Activated T-cell treated with anti-CD3 and anti-CD28 coated beads for 4 hours (primary cell): Measurements from ENCODE around the gene BEST1.
"Not testable (repeated sequence)": the region's sequence is repeated elsewhere in the genome, so short reads cannot be mapped to it uniquely, and the experiment has no call there.

Experiments
- DNase-seq: peaks from one replicate; pipeline ENCODE4 v3.0.0-alpha.2; 2020

BEST1 gene

DNA sequence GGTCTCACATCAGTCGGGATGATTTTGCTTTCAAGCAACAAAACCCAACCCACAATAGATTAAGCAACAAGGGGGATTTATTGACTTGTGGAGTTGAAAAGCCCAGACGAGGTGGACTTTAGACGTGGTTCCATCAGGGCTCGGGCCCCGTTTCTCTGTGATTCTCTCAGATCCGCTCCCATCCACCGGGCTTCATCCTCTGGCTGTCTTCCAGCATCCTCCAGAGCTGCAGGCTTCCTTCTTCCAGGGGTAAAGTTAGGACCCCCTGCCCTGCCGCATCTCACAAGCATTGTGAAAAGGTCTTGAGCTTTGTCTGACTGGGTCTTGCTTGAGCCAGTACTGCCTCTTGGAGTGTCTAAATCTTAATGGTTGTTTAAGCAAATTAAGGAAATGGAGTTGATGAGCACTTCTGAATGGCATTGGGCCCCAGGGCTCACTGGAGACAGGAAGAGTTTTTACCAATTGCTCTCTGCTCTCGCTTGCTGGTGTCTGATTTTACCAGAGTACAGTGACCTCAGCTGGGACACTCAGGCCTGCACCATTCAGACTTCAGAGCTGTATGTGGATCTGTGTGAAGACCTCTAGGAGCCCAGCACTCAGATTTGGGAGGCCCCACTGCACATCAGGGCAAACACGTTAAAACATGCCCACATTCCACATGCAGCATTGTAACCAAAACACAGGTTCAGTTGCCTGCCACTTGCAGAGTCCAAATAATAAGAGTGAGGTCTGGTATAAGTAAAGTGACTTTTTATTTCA lies 30.8 kb downstream of the BEST1 start:
- DNase-seq, result no peak

DNA sequence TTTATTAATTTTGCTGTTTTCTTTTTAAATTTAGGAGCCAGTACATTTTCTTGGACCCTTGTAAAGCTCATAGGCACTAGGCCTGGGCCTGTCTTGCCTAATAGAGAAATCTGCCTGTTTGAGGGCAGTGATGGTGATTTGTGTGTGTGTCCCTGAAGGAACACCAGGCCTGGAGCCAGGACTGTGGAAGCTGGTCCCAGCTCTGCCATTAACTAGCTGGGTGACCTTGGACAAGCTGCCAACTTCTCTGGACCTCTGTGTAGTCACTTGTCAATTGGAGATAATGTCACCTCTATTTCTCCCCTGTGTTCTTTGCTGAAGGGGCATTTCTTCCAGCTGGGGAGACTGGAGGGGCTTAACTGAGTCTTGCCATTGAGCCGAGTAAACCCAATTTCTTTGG lies 33.3 kb downstream of the BEST1 start:
- no peak for DNase-seq

DNA sequence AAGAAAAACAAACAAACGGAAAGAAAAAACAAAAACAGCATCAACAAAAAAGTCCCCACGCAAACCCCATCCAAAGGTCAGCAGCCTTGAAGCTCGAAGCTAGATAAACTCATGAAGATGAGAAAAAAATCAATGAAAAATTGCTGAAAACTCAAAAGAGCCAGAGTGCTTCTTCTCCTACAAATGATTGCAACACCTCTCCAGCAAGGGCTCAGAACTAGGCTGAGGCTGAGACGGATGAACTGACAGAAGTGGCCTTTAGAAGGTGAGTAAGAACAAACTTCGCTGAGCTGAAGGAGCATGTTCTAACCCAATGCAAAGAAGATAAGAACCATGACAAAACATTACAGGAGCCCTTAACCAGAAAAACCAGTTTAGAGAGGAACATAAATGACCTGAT lies 35.7 kb downstream of the BEST1 start:
- no peak for DNase-seq

DNA sequence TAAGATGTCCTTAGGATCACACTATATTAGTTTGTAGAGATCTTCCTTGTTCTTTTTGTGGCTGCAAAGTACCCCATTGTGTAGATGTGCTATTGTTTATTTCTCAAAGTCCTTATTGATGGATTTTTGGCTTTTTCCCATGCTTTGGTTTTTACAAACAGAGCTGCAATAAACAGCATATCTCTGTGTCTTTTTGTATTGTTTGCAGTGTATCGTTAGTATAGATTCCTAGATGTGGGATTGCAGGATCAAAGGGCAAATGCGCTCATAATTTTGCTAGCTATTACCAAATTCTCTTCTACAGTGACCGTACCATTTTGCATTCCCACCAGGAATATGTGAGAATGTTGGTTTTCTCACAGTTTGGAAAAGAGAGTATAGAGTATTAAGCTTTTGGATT lies 44.8 kb downstream of the BEST1 start:
- DNase-seq, result no peak

DNA sequence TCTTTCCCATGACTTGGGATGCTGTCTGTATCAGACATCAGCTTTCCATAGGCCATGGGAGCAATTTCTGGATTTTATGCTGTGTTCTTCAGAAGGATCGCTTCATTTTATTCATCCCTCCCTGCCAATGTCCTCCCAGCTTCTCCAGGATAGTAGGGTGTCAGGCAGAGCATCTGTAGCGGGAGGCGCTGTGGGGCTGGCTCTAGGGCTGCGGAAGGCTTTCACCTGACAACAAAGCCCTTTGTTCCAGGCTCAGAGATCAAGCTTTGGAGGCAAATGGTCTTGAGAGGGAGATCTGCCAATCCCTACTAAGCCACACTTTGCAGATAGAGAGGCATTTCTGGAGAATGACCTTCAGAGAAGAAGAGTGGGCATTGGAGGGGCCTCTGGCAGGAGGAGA lies 46.8 kb downstream of the BEST1 start:
- no peak for DNase-seq

DNA sequence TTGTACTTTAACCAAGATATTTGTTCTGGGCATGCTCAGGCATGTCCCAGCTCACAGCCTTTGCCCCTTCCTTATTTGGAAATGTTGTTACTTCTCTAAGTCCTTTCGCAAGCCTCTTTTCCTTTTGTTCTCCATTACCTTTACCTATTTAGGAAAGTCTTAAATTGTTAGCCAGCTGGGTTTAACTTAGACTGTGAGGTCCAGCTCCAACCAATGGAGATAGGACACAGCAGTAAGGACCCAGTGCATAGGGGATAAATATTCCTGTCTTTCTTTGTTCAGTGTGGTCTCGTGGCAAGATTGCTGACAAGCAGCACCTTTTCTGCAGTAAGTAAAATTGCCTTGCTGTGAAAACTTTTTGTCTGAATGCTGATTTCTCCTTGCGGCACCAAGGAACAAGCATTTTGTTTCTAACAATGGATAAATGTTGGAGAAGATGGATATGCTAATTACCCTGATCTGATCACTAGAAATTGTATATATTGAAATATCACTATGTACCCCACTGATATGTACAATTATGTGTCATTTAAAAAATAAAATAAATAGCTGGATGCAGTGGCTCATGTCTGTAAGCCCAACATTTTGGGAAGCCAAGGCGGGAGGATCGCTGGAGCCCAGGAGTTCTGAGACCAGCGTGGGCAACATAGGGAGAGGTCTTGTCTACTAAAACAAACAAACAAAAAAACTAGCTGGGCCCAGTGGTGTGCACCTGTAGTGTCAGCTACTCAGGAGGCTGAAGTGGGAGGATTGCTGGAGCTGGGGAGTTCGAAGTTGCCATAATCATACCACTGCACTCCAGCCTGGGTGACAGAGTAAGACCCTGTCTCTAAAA lies 49.2 kb downstream of the BEST1 start:
- no peak for DNase-seq

DNA sequence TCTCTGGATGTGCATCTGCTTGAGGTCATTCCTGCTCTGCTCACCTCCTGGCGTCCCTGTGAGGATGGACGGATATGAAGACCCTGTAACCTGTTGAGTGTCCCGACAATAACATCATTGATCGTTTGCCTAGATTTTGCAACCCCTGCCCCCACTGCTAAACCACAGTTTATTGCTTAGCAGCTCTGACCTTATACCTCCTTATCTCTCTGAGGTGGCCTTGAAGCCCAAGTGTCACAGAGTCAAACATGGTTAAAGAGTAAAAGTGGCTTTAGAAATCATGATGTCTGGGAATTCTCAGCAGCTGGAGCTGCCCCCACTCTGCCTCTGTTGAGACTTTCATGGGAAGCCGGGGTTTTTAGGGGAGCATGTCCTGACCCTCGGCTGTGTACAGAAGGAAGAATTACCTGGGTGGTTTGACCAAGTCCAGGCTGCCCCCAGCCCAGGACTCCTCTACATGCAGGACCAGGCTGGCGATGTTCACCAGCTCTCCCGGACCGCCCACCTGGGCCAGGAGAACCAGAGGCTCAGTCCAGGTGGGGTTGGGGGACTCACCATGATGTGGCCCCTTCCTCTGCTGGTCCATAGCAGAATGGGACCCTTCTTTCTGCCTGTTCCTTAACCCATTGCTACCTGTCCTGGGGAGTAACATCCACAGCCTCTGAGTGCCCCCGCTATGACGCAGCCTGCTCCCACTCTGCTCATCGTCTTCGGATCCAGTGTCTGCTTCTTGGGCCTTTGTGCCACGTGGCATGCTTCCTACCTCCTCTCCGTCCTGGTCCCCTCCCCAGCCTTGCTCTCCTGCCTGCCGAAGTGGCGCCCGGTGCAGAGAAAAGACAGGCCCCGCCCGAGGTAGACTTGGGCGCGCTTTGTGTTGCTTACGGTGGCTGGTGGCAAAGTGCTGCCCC lies 50.6 kb downstream of the BEST1 start:
- DNase-seq, result no peak

DNA sequence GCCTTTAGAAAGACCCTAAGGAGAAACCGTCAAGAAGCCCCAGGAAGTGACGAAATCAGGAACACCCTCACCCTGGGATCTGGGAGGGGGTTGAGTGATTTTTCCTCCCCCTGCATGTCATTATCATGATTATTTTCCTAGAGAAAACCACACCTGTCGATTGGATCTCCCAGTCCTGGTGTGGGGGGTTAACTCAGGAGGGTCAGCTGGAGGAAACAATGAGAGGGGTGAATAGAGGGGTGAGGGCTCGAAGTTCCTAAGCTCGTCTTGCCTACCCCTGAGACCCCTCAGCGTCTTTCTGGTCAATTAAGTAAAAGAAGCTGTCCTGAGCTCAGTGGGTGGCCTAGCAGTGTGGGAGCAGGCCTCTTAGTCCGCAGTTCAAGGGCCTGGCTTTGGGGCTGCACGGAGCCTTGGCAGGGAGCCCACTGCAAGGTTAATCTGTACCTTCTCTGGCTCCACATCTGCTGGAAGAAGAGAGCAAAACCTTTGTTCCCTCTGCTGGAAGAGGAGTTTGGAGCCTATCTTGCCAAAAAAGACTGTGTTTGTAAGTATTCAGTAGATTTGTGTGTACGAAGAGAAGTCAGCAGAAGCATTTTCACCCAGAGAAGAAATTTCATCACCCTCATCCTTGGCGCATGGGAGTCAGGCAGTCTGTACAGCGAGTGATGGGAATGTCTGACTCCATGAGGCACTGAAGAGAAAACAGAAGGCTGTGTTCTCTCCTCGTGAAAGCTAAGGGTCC lies 51.5 kb downstream of the BEST1 start:
- DNase-seq, result no peak

DNA sequence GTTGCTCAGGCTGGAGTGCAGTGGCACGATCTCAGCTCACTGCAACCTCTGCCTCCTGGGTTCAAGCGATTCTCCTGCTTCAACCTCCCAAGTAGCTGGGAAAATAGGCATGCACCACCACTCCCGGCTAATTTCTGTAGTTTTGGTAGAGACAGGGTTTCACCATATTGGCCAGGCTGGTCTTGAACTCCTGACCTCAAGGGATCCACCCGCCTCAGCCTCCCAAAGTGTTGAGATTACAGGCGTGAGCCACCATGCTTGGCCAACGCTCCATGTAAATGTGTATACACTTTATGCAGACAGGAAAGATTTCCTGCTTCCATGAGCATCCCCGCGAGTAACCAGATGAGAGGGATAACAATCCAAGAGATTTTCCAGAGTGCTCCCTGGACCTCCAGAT lies 52.1 kb downstream of the BEST1 start:
- DNase-seq, result not testable (repeated sequence)

DNA sequence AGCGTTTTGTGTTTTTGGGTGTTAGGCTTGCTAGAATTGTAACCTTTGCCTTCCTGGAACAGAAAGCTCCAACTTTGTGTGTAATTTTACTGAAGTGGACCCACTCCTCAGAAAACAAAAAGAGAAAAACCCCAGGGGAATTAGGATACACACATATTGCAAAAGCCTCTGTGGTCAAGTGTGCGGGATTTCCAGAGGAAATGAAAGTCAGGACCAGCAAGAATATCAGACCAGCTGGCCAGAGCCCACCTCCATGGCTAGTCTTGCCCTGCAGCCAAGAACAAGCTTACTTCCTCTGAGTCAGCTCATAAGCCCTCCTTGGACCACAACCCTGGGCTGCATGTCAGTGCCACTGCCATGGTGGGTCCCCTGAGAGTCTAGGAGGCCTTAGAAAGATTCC lies 54.3 kb downstream of the BEST1 start:
- DNase-seq, result no peak

DNA sequence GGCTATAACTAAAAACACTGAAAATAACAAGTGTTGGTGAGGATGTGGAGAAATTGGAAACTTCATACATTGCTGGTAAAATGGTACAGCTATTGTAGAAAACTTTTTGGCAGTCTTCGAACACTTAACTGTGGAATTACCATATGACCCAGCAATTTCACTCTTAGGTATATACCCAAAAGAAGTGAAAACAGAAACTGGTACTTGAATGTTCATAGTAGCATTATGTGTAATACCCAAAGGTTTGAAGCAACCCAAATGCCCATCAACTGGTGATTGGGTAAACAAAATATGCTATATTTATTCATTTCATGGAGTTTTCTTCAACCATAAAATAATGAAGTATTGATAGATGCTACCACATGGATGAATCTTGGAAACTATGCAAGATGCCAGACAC lies 58.0 kb downstream of the BEST1 start:
- no peak for DNase-seq

DNA sequence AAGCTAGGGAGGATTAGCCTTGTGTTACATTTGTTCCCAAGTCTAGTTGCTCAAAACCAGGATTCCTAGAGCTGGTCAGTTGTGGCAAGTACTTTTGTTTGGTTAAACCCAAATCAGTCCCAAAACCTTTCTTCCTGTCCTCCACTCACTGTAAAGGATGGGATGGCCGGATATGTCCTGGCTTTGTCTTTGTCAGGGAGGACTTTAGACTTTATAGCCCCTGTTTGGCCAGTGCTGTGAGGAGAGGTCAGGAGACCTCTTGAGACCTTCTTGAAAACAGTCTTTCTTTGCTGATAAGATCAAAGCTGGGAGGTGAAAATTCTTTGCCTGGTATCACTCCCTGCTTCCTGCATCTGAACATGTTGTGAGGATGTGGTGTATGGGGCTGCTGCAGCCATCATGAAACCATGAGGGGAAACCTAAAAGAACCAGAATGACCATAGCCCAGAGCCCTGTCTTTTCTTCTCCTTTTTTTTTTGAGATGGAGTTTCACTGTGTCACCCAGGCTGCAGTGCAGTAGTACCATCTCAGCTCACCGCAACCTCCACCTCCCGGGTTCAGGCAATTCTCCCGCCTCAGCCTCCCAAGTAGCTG lies 60.9 kb downstream of the BEST1 start:
- no peak for DNase-seq

DNA sequence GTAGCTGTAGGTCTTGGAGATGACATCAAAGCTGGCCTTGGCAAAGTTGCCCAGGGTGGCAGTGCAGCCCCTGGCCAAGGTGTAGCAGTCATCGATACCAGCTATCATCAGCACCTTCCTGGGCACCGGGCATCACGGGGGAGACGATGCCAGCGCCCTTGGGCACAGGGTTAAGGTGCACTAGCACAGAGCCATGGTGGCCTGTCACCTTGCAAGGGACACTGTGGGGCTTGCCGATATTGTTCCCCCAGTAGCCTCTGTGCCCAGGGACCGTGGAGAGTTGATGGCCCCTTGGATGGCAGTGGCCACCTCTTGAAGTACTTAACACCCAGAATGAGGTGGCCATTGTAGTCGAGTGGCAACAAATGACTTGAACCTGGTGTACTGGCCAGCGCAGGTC lies 61.7 kb downstream of the BEST1 start:
- DNase-seq, result no peak

DNA sequence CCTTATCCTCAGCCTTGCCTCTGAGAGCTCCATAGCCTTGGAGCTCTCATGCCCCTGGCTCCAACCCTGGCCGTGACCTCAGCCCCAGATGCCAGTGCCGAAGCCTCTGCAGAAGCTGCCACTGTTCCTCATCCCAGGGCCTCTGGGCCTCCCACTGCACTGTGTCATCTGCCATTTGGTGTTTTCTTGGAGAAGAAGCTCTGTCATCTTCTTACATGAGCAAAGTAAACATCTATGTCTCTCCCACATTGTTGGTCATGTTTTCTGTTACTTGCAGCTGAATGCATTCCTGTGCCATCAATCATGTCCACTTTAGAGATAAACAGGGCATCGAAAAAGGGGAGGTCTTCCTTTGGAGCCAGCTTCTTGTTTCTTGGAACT lies 62.3 kb downstream of the BEST1 start:
- DNase-seq, result no peak

DNA sequence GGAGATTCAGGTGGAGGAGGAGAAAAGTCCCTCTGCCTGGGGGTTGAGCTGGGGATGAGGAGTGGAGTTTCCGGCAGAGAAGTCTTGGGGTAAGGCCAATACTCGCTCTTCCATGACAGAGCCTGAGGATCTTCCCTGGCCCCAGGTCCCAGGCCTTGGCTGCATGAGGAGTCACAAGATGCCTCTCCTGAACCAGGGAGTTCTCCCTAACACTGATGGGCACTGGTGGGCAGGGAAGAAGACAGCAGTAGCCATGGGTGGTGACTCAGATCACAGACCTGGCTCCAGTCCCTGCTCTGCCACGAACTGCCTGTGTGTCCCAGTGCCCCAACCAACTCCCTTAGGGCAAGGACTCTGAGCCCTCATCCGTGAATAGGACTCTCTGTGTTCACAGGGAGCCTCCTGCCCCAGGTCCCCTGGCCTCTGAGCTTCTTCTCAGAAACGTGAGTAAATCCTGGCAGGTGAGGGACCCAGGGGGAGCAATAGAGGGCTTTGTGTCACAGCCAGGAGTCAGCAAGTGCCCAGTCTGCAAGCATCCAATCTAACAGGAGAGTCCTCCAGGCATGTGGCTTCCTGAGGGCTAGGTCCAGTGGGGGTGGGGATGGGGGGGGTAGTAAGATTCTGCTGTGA lies 62.8 kb downstream of the BEST1 start:
- no peak for DNase-seq
